PC-3 (cell line): ENCODE measurements around the gene TFE3. TPM values are rescaled to one million over a fixed set of nuclear protein-coding genes. Genes with fewer than 3 reads are reported as not detected.

Experiments
- ATAC-seq: fragments of 200-7000 bp; cut with Tn5 transposase; 2 replicates; pipeline ENCODE4 v1.9.1; 2020; ENCODE audit warnings: mild to moderate bottlenecking, moderate library complexity
- BruUV-seq: library from RNA; stranded (reverse); fragments of 400-500 nt; replicated peaks from 2 replicates; lab custom pipeline; 2021; lab: Mats Ljungman, UMichigan
- CTCF ChIA-PET: fragments of 300-600 bp; sonication (Branson Sonifier 250); formaldehyde crosslinking; loops from one replicate; lab custom pipeline; 2022; ENCODE audit warnings: antibody characterized with exemption; lab: Charles Lee
- POLR2A ChIA-PET: fragments of 300-600 bp; sonication (Branson Sonifier 250); formaldehyde crosslinking; loops from one replicate; lab custom pipeline; 2022; ENCODE audit warnings: antibody characterized with exemption; ENCODE audit not compliant: unreplicated experiment; lab: Charles Lee
- DNase-seq: peaks from one replicate; pipeline ENCODE4 v3.0.0-alpha.2; 2015
- H2AFZ ChIP-seq: fragments of 300-600 bp; sonication (generic); 2 replicates; pipeline ENCODE4 v1.6.0; 2016; ENCODE audit warnings: antibody characterized with exemption, low read length
- H3F3A ChIP-seq: fragments of 300-600 bp; sonication (generic); one replicate; pipeline ENCODE4 v1.6.0; 2017; ENCODE audit warnings: antibody characterized with exemption, low read length, control low read depth, mild to moderate bottlenecking; ENCODE audit not compliant: unreplicated experiment
- H3K27ac ChIP-seq: fragments of 300-600 bp; sonication (generic); 2 replicates; pipeline ENCODE4 v1.5.1; 2016; ENCODE audit warnings: mild to moderate bottlenecking, low read length
- H3K27me3 ChIP-seq: fragments of 300-600 bp; sonication (generic); 2 replicates; pipeline ENCODE4 v1.6.1; 2016; ENCODE audit warnings: low read length, mixed read lengths
- H3K36me3 ChIP-seq: fragments of 300-600 bp; sonication (generic); 2 replicates; pipeline ENCODE4 v1.6.1; 2016; ENCODE audit warnings: low read depth, mixed run types, low read length, mixed read lengths
- H3K4me1 ChIP-seq: fragments of 300-600 bp; sonication (generic); 2 replicates; pipeline ENCODE4 v1.5.1; 2016; ENCODE audit warnings: low read length; ENCODE audit not compliant: insufficient read depth
- H3K4me2 ChIP-seq: fragments of 300-600 bp; sonication (generic); 2 replicates; pipeline ENCODE4 v1.6.0; 2016; ENCODE audit warnings: low read length
- H3K4me3 ChIP-seq: fragments of 300-600 bp; sonication (generic); 2 replicates; pipeline ENCODE4 v1.5.1; 2016; ENCODE audit warnings: mild to moderate bottlenecking, low read length, mixed read lengths
- H3K79me2 ChIP-seq: fragments of 300-600 bp; sonication (generic); 2 replicates; pipeline ENCODE4 v1.6.1; 2017; ENCODE audit warnings: low read length, mixed read lengths
- H3K9ac ChIP-seq: fragments of 300-600 bp; sonication (generic); 2 replicates; pipeline ENCODE4 v1.6.0; 2016; ENCODE audit warnings: mild to moderate bottlenecking, low read length
- H3K9me2 ChIP-seq: fragments of 300-600 bp; sonication (generic); replicated peaks from 2 replicates; pipeline ENCODE4 v1.6.1; 2016; ENCODE audit warnings: mixed run types, low read length, mixed read lengths
- H3K9me3 ChIP-seq: fragments of 300-600 bp; sonication (generic); 2 replicates; pipeline ENCODE4 v1.6.1; 2016; ENCODE audit warnings: low read length, mixed read lengths
- H4K20me1 ChIP-seq: fragments of 300-600 bp; sonication (generic); 2 replicates; pipeline ENCODE4 v1.6.1; 2016; ENCODE audit warnings: low read length, mixed read lengths
- EZH2 ChIP-seq: fragments of 300-600 bp; sonication (generic); IDR thresholded peaks from one replicate; pipeline ENCODE4 v1.6.1; 2017; ENCODE audit warnings: antibody characterized with exemption, mild to moderate bottlenecking, low read length; ENCODE audit not compliant: unreplicated experiment
- EZH2phosphoT487 ChIP-seq: fragments of 300-600 bp; sonication (generic); IDR thresholded peaks from 2 replicates; pipeline ENCODE4 v1.6.1; 2018; ENCODE audit warnings: mild to moderate bottlenecking, antibody characterized with exemption, low read length, borderline replicate concordance
- intact Hi-C: fragments of 100-400 bp; cut with micrococcal nuclease; formaldehyde crosslinking; loops from 2 replicates; pipeline ENCODE4 v1.9.0; 2023
- total RNA-seq: library from RNA; depleted of rRNA; stranded (reverse); fragments of >200 nt; gene quantifications from 2 replicates; pipeline ENCODE4 v1.2.3, GENCODE V29; 2014
- TF ChIP-seq, protein P1 (sequence below): fragments of 300-600 bp; sonication (generic); conservative IDR thresholded peaks from 2 replicates; pipeline ENCODE4 v1.5.1; 2017; ENCODE audit warnings: antibody characterized with exemption, low read depth, mild to moderate bottlenecking, low read length

The TFE3 gene
- total RNA-seq, 1 experiment from 2014 or later = 46.9 TPM

DNA sequence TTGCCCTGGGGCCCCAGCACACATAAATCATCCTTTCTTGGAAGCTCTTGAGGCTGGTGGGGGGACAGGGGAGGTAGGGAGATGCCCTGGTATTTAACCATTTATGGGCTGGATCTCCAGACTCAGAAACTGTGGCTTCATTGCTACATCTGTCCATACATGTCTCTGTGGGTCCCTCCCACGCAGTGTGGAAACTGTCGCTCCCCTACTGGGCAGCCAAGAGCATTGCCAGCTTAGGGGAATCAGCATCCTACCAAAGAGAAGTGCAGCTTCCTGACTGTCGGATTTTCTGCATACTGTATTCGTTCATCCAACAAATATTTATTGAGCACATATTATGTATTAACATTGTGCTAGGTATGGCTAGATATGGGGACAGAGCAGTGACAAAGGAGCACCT is 44.8 kb downstream of the TFE3 start:
- DNase-seq (no peak), ATAC-seq (no peak)
- Histone ChIP-seq H3K9me2 (0 out of 2 replicates have a peak, but pooled peaks cover 3% of the 10 kb centered on the region), H3K79me2 (peaks cover 15% of the 10 kb centered on the region), H3K4me1 (no peaks in the 10 kb centered on the region), H3K27ac (no peak overlapping the region), H3F3A (no peaks in the 10 kb centered on the region), H2AFZ (no peak overlapping the region), H3K4me2 (no peak overlapping the region), H3K27me3 (no peaks in the 10 kb centered on the region), H3K4me3 (no peak overlapping the region), H3K36me3 (peaks cover 11% of the 10 kb centered on the region), H4K20me1 (no peaks in the 10 kb centered on the region), H3K9me3 (no peaks in the 10 kb centered on the region), H3K9ac (no peak overlapping the region)
- ChIA-PET CTCF (no interaction called here), POLR2A (no interaction called here)
- no TSS peak for BruUV-seq
- intact Hi-C loops = no loop called here
- TF ChIP-seq EZH2phosphoT487 (no peak), EZH2 (no peak)
- TF ChIP-seq, protein P1, sequence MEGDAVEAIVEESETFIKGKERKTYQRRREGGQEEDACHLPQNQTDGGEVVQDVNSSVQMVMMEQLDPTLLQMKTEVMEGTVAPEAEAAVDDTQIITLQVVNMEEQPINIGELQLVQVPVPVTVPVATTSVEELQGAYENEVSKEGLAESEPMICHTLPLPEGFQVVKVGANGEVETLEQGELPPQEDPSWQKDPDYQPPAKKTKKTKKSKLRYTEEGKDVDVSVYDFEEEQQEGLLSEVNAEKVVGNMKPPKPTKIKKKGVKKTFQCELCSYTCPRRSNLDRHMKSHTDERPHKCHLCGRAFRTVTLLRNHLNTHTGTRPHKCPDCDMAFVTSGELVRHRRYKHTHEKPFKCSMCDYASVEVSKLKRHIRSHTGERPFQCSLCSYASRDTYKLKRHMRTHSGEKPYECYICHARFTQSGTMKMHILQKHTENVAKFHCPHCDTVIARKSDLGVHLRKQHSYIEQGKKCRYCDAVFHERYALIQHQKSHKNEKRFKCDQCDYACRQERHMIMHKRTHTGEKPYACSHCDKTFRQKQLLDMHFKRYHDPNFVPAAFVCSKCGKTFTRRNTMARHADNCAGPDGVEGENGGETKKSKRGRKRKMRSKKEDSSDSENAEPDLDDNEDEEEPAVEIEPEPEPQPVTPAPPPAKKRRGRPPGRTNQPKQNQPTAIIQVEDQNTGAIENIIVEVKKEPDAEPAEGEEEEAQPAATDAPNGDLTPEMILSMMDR = 0 out of 2 replicates have a peak, but pooled peaks have one; percentile 15

DNA sequence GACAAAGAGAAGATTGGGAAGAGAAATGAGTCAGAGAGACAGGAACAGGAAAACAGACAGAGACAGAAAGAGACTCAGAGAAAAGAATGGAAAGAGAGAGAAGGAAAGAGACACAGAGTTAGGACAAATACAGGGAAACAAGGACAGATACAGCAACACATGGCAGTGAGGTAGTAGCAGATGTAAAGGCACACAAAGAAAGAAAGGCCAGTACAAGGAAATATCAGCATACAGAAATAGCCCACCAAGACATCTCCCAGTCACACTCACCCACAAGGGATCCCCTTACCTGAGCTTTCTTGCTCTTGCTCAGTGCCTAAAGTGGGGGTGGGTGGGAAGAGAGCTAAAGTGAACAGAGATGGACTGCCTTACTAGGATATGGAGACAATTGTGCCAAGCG is 45.3 kb downstream of the TFE3 start:
- Histone ChIP-seq H3K4me3 (no peak overlapping the region), H4K20me1 (no peaks in the 10 kb centered on the region), H3K4me1 (no peaks in the 10 kb centered on the region), H3K4me2 (no peak overlapping the region), H3F3A (no peaks in the 10 kb centered on the region), H3K79me2 (peaks cover 15% of the 10 kb centered on the region), H3K9ac (no peak overlapping the region), H3K27ac (no peak overlapping the region), H2AFZ (no peak overlapping the region), H3K9me3 (no peaks in the 10 kb centered on the region), H3K9me2 (0 out of 2 replicates have a peak, but pooled peaks cover 3% of the 10 kb centered on the region), H3K27me3 (no peaks in the 10 kb centered on the region), H3K36me3 (peaks cover 11% of the 10 kb centered on the region)
- intact Hi-C loops = no loop called here
- ATAC-seq = no peak
- ChIA-PET POLR2A (no interaction called here), CTCF (no interaction called here)
- no TSS peak for BruUV-seq
- DNase-seq = no peak
- TF ChIP-seq EZH2 (no peak), EZH2phosphoT487 (no peak)
- TF ChIP-seq, protein P1 = no peak

DNA sequence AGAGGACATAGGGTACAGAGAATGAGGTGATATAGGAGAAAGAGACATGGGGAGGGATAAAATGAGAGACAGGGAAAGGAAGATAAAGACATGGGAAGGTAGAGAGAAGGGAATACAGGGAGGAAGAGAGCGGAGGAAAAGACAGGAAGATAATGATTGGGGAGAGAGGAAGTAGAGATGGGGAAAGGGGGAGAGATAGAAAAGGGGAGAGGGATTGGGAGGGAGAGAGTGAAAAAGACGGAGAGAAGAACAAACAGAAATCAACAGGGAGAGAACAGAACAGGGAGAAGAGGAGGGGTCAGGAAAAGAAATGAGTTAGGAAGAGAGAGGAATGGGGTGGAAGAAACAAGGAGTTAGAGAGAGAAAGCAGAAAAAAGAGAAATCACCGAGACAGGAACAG is 45.7 kb downstream of the TFE3 start:
- 0 out of 2 replicates have a peak, but pooled peaks cover 3% of the 10 kb centered on the region for H3K9me2 ChIP-seq
- no peak overlapping the region for H3K9ac ChIP-seq
- no TSS peak for BruUV-seq
- H3K36me3 ChIP-seq = peaks cover 11% of the 10 kb centered on the region
- H3K9me3 ChIP-seq = no peaks in the 10 kb centered on the region
- intact Hi-C loops = no loop called here
- no peaks in the 10 kb centered on the region for H3F3A ChIP-seq
- no peak overlapping the region for H3K4me3 ChIP-seq
- ChIA-PET CTCF (no interaction called here), POLR2A (no interaction called here)
- no peaks in the 10 kb centered on the region for H3K27me3 ChIP-seq
- ATAC-seq (no peak), DNase-seq (no peak)
- H3K27ac ChIP-seq = no peak overlapping the region
- no peaks in the 10 kb centered on the region for H3K4me1 ChIP-seq
- peaks cover 15% of the 10 kb centered on the region for H3K79me2 ChIP-seq
- H2AFZ ChIP-seq = no peak overlapping the region
- no peaks in the 10 kb centered on the region for H4K20me1 ChIP-seq
- no peak overlapping the region for H3K4me2 ChIP-seq
- TF ChIP-seq, protein P1 = no peak
- TF ChIP-seq EZH2 (no peak), EZH2phosphoT487 (no peak)
